ENCODE data around the gene SEC63.

DNA sequence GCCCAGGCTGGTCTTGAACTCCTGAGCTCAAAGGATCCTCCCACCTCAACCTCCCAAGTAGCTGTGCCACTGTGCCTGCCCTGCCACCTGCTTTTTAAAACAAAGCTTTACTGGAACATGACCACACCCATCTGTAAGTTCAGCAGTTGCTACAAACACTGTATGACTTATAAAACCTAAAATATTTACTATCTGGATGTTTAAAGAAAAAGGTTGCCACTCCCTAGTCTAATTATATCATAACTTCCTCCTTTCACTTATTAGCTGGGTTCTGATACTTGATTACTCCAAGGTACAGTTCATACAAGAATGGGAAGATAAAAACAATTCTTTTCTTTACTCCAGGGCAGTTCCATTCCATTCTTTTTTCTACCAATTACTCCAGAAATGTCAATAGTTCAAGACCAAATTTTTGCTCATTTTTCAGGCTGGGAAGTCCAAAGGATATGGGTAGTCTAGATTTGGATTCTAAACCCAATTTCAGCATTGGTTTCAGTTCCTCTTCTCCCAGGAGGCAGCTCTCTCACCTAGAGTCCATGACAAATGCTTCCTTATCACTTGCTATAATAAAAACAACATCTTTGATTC is 63.1 kb downstream of the SEC63 start:
- no peak for TF ChIP-seq EZH2phosphoT487 (IDR thresholded peaks at IDR 0.05; ENCODE audit: insufficient read depth, low read depth)
- no peak for TF ChIP-seq EZH2 (IDR thresholded peaks at IDR 0.05; ENCODE audit: insufficient read depth, poor library complexity, severe bottlenecking)
